ENCODE results near the gene GRID1. TPM values are rescaled to one million over a fixed set of nuclear protein-coding genes. Genes with fewer than 3 reads are reported as not detected.

The GRID1 gene
- polyA plus RNA-seq, 1 donor (not counting 4 experiments of a cell fraction or from before 2014, with no cell fraction given) = 0.01 TPM

DNA sequence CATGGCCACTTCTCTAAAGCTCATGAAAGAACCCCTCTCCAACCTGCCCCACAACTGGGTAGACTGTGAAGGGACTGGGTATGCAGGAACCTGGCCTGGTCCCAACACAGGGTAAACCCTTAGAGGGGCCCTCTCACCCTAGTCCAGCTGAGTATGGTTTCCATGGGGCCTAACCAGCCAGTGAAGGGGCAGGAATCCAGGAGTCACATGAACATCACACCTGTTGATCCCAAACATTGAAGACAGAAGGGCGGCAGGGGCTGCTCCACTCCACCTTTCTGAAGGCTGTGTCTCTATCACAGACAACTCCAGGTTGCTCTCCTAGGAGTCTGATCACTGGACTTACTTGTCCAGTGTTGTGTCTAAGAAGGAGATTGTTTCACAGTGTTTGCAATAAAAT lies 30.8 kb downstream of the GRID1 start:
- H4K20me1 ChIP-seq (ENCODE audit: control insufficient read depth, extremely low read depth, insufficient read depth, low read length) = no peaks in the 10 kb centered on the region
- H3K27ac ChIP-seq (ENCODE audit: control insufficient read depth, insufficient read depth, low read length) = no peak overlapping the region
- TF ChIP-seq, protein P1, sequence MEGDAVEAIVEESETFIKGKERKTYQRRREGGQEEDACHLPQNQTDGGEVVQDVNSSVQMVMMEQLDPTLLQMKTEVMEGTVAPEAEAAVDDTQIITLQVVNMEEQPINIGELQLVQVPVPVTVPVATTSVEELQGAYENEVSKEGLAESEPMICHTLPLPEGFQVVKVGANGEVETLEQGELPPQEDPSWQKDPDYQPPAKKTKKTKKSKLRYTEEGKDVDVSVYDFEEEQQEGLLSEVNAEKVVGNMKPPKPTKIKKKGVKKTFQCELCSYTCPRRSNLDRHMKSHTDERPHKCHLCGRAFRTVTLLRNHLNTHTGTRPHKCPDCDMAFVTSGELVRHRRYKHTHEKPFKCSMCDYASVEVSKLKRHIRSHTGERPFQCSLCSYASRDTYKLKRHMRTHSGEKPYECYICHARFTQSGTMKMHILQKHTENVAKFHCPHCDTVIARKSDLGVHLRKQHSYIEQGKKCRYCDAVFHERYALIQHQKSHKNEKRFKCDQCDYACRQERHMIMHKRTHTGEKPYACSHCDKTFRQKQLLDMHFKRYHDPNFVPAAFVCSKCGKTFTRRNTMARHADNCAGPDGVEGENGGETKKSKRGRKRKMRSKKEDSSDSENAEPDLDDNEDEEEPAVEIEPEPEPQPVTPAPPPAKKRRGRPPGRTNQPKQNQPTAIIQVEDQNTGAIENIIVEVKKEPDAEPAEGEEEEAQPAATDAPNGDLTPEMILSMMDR (optimal IDR thresholded peaks at IDR 0.05 in 1 of 3, IDR thresholded peaks at IDR 0.05 in 1 of 3, conservative IDR thresholded peaks at IDR 0.05 in 1 of 3; ENCODE audit: extremely low read depth in 1 of 3, insufficient read depth in 2 of 3, low read length in 3 of 3) = no peak
- TF ChIP-seq EZH2 (IDR thresholded peaks at IDR 0.05; ENCODE audit: low read length) = no peak
- DNase-seq (ENCODE audit: low read depth, low spot score) (no peak), FAIRE-seq (no peak)
- dilution Hi-C loops (cut with MboI; ENCODE audit: extremely low pct_ligation_motif_present, low sequenced_read_pairs) = no loop called here
- no peak overlapping the region for H3K4me3 ChIP-seq (ENCODE audit: control insufficient read depth in 2 of 3, extremely low read depth in 1 of 3, insufficient read depth in 2 of 3, low read depth in 1 of 3, low read length in 3 of 3)
- H2AFZ ChIP-seq (ENCODE audit: control insufficient read depth, low read length) = no peak overlapping the region
- H3K36me3 ChIP-seq (ENCODE audit: control insufficient read depth in 2 of 2, extremely low read depth in 1 of 2, insufficient read depth in 2 of 2, low read length in 2 of 2) = no peaks in the 10 kb centered on the region
- H3K4me1 ChIP-seq (ENCODE audit: control insufficient read depth, extremely low read depth, insufficient read depth, low read length) = no peaks in the 10 kb centered on the region
- peaks cover 4% of the 10 kb centered on the region for H3K27me3 ChIP-seq (ENCODE audit: control insufficient read depth, extremely low read depth, insufficient read depth, low read length)
- no peak overlapping the region for H3K4me2 ChIP-seq (ENCODE audit: control insufficient read depth, extremely low read depth, insufficient read depth, low read depth, low read length)
- no peaks in the 10 kb centered on the region for H3K9me3 ChIP-seq (ENCODE audit: control insufficient read depth, low read depth, low read length)
- H3K9ac ChIP-seq (ENCODE audit: control insufficient read depth, extremely low read depth, insufficient read depth, low read length) = no peak overlapping the region
- no peaks in the 10 kb centered on the region for H3K9me1 ChIP-seq (ENCODE audit: control insufficient read depth, extremely low read depth, insufficient read depth, low read length)
- no peaks in the 10 kb centered on the region for H3K79me2 ChIP-seq (ENCODE audit: control insufficient read depth, insufficient read depth, low read length)

DNA sequence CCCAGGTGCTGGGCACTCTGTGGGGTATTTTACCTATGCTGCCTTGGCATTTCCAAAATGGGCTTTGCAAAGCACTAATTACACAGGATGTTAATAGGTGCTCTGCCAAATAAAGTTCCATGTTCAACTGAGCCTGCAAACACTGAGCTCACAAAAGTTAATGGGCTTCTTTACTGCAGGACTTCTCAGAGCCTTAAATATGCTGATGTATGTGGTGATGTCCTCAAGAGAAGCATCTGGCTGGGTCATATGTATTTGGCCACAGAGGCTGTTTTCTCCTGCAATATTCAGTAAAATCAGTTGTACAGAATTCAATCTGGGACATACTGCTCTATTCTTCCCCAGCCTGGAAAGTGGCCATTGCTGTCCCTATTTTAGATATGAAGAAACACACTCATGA lies 31.3 kb downstream of the GRID1 start:
- Histone ChIP-seq H3K79me2 (ENCODE audit: control insufficient read depth, insufficient read depth, low read length) (no peaks in the 10 kb centered on the region), H3K36me3 (ENCODE audit: control insufficient read depth in 2 of 2, extremely low read depth in 1 of 2, insufficient read depth in 2 of 2, low read length in 2 of 2) (no peaks in the 10 kb centered on the region), H3K9ac (ENCODE audit: control insufficient read depth, extremely low read depth, insufficient read depth, low read length) (no peak overlapping the region), H3K9me1 (ENCODE audit: control insufficient read depth, extremely low read depth, insufficient read depth, low read length) (no peaks in the 10 kb centered on the region), H3K4me2 (ENCODE audit: control insufficient read depth, extremely low read depth, insufficient read depth, low read depth, low read length) (no peak overlapping the region), H3K27me3 (ENCODE audit: control insufficient read depth, extremely low read depth, insufficient read depth, low read length) (peaks cover 4% of the 10 kb centered on the region), H3K4me3 (ENCODE audit: control insufficient read depth in 2 of 3, extremely low read depth in 1 of 3, insufficient read depth in 2 of 3, low read depth in 1 of 3, low read length in 3 of 3) (no peak overlapping the region), H3K9me3 (ENCODE audit: control insufficient read depth, low read depth, low read length) (no peaks in the 10 kb centered on the region), H2AFZ (ENCODE audit: control insufficient read depth, low read length) (no peak overlapping the region), H3K4me1 (ENCODE audit: control insufficient read depth, extremely low read depth, insufficient read depth, low read length) (no peaks in the 10 kb centered on the region), H3K27ac (ENCODE audit: control insufficient read depth, insufficient read depth, low read length) (no peak overlapping the region), H4K20me1 (ENCODE audit: control insufficient read depth, extremely low read depth, insufficient read depth, low read length) (no peaks in the 10 kb centered on the region)
- dilution Hi-C loops (cut with MboI; ENCODE audit: extremely low pct_ligation_motif_present, low sequenced_read_pairs) = no loop called here
- no peak for TF ChIP-seq EZH2 (IDR thresholded peaks at IDR 0.05; ENCODE audit: low read length)
- TF ChIP-seq, protein P1 (optimal IDR thresholded peaks at IDR 0.05 in 1 of 3, IDR thresholded peaks at IDR 0.05 in 1 of 3, conservative IDR thresholded peaks at IDR 0.05 in 1 of 3; ENCODE audit: extremely low read depth in 1 of 3, insufficient read depth in 2 of 3, low read length in 3 of 3) = no peak
- FAIRE-seq (no peak), DNase-seq (ENCODE audit: low read depth, low spot score) (no peak)
